HepG2 (cell line): ENCODE data around the gene B4GALT2. TPM values are rescaled to one million over a fixed set of nuclear protein-coding genes. Genes with fewer than 3 reads are reported as not detected.

Experiments used
- FOSL2 ChIP-seq: sonication (generic); formaldehyde crosslinking; IDR thresholded peaks from 2 replicates; pipeline ENCODE4 v1.4.0; 2020; ENCODE audit warnings: missing genetic modification reagents
- HDAC2 ChIP-seq: sonication (generic); formaldehyde crosslinking; IDR thresholded peaks from 2 replicates; pipeline ENCODE4 v1.4.0; 2020; ENCODE audit warnings: missing genetic modification reagents
- KAT8 ChIP-seq: IDR thresholded peaks from 2 replicates; pipeline ENCODE4 v1.6.1; 2016; ENCODE audit warnings: missing genetic modification reagents, missing compliant biosample characterization
- KDM2A ChIP-seq: sonication (generic); formaldehyde crosslinking; IDR thresholded peaks from 2 replicates; pipeline ENCODE4 v1.4.0; 2020; ENCODE audit warnings: low read depth, missing genetic modification reagents, borderline replicate concordance
- MAZ ChIP-seq, 2 experiments: sonication (generic) in 1 of 2; formaldehyde crosslinking in 1 of 2; IDR thresholded peaks; 2 replicates each; pipeline versions ENCODE4 v1.5.0 to v1.6.1; 2012 to 2020; ENCODE audit warnings: low read depth in 2 of 2, mild to moderate bottlenecking in 2 of 2, borderline replicate concordance in 1 of 2, improper control_type of control experiment in 1 of 2, low read length in 1 of 2, missing genetic modification reagents in 1 of 2, moderate library complexity in 1 of 2
- NRL ChIP-seq: sonication (generic); formaldehyde crosslinking; IDR thresholded peaks from 2 replicates; pipeline ENCODE4 v1.5.0; 2020; ENCODE audit warnings: missing genetic modification reagents, mild to moderate bottlenecking, moderate library complexity, borderline replicate concordance
- RARA ChIP-seq: IDR thresholded peaks from 2 replicates; pipeline ENCODE4 v1.6.1; 2016; ENCODE audit warnings: missing genetic modification reagents, missing compliant biosample characterization
- RNF219 ChIP-seq: sonication (generic); formaldehyde crosslinking; IDR thresholded peaks from 2 replicates; pipeline ENCODE4 v1.5.0; 2020; ENCODE audit warnings: mild to moderate bottlenecking, missing genetic modification reagents
- SUZ12 ChIP-seq: fragments of 150-350 bp; IDR thresholded peaks from 2 replicates; pipeline ENCODE4 v1.6.1; 2014; ENCODE audit warnings: low read depth, low read length
- TBL1XR1 ChIP-seq: fragments of 150-350 bp; IDR thresholded peaks from 2 replicates; pipeline ENCODE4 v1.6.1; 2014; ENCODE audit warnings: borderline replicate concordance, low read length; ENCODE audit not compliant: partially characterized antibody
- TCF7 ChIP-seq: sonication (generic); IDR thresholded peaks from 2 replicates; pipeline ENCODE4 v1.6.1; 2016; ENCODE audit warnings: antibody characterized with exemption, low read depth
- THAP11 ChIP-seq: IDR thresholded peaks from 2 replicates; pipeline ENCODE4 v1.6.1; 2016; ENCODE audit warnings: missing biosample characterization, missing genetic modification reagents
- ZNF143 ChIP-seq: sonication (generic); formaldehyde crosslinking; IDR thresholded peaks from 2 replicates; pipeline ENCODE4 v1.4.0; 2020; ENCODE audit warnings: missing genetic modification reagents
- ZNF263 ChIP-seq: sonication (generic); formaldehyde crosslinking; IDR thresholded peaks from 2 replicates; pipeline ENCODE4 v1.4.0; 2020; ENCODE audit warnings: missing genetic modification reagents
- ZNF574 ChIP-seq: sonication (generic); formaldehyde crosslinking; IDR thresholded peaks from 2 replicates; pipeline ENCODE4 v1.4.0; 2020; ENCODE audit warnings: missing genetic modification reagents
- ZNF816 ChIP-seq: sonication (generic); formaldehyde crosslinking; IDR thresholded peaks from 2 replicates; pipeline ENCODE4 v1.8.0; 2022; ENCODE audit warnings: missing genetic modification reagents, mild to moderate bottlenecking, borderline replicate concordance
- polyA plus RNA-seq, 8 experiments: library from polyadenylated mRNA; depleted of rRNA in 3 of 8; stranded (reverse) in 7 of 8; unstranded in 1 of 8; fragments of >200 nt; fragmentation: Illumina TruSeq in 4 of 8; extraction: Trizol in 4 of 8; gene quantifications; 2 replicates each; pipeline versions ENCODE4 v1.2.1 to v1.2.3, GENCODE V29; 2011 to 2016; ENCODE audit warnings: low read depth in 4 of 8, missing spikeins in 1 of 8, mixed read lengths in 1 of 8; ENCODE audit not compliant: insufficient read depth in 1 of 8
- total RNA-seq, 5 experiments: library from RNA; depleted of rRNA; stranded (reverse); fragments of >200 nt; fragmentation: Illumina TruSeq; extraction: Trizol; gene quantifications; 2 replicates each; pipeline ENCODE4 v1.2.3, GENCODE V29; 2016; ENCODE audit warnings: low read depth in 1 of 5
- TF ChIP-seq, protein P1 (sequence below): sonication (generic); formaldehyde crosslinking; IDR thresholded peaks from 2 replicates; pipeline ENCODE4 v1.5.0; 2020; ENCODE audit warnings: mild to moderate bottlenecking, missing genetic modification reagents, borderline replicate concordance

The B4GALT2 gene
- total and polyA plus RNA-seq, 2 of the 13 experiments (the other 11 are each of a cell fraction or from before 2014, with no cell fraction given) = 41.9 to 78.0 TPM

GRCh38 chr1:43969746-43970466 is 9.1 kb upstream of the B4GALT2 start, which contains the start of gene DPH2 (continued):
- TF ChIP-seq RNF219 (CRISPR knock-in tag) (no peak), MAZ (IDR thresholded peaks at IDR 0.05; ENCODE audit: borderline replicate concordance, low read depth, low read length) (no peak), MAZ (CRISPR knock-in tag; IDR thresholded peaks at IDR 0.05; ENCODE audit: low read depth) (0 out of 2 replicates have a peak, but pooled peaks have one; percentile 1), THAP11 (CRISPR knock-in tag) (peak; percentile 99), NRL (CRISPR knock-in tag) (0 out of 2 replicates have a peak, but pooled peaks have one; percentile 63), HDAC2 (CRISPR knock-in tag) (0 out of 2 replicates have a peak, but pooled peaks have one; percentile 44), ZNF574 (CRISPR knock-in tag) (peak; percentile 53; the same call in 1 of the 2 replicates), TCF7 (no peak), FOSL2 (CRISPR knock-in tag) (0 out of 2 replicates have a peak, but pooled peaks have one; percentile 18), KAT8 (CRISPR knock-in tag) (peak; percentile 84), ZNF263 (CRISPR knock-in tag) (no peak), RARA (CRISPR knock-in tag) (no peak), SUZ12 (peak; percentile 69), TBL1XR1 (no peak), KDM2A (CRISPR knock-in tag) (peak; percentile 66; the same call in 1 of the 2 replicates), ZNF816 (no peak), ZNF143 (CRISPR knock-in tag) (peak; percentile 91)
- TF ChIP-seq, protein P1, sequence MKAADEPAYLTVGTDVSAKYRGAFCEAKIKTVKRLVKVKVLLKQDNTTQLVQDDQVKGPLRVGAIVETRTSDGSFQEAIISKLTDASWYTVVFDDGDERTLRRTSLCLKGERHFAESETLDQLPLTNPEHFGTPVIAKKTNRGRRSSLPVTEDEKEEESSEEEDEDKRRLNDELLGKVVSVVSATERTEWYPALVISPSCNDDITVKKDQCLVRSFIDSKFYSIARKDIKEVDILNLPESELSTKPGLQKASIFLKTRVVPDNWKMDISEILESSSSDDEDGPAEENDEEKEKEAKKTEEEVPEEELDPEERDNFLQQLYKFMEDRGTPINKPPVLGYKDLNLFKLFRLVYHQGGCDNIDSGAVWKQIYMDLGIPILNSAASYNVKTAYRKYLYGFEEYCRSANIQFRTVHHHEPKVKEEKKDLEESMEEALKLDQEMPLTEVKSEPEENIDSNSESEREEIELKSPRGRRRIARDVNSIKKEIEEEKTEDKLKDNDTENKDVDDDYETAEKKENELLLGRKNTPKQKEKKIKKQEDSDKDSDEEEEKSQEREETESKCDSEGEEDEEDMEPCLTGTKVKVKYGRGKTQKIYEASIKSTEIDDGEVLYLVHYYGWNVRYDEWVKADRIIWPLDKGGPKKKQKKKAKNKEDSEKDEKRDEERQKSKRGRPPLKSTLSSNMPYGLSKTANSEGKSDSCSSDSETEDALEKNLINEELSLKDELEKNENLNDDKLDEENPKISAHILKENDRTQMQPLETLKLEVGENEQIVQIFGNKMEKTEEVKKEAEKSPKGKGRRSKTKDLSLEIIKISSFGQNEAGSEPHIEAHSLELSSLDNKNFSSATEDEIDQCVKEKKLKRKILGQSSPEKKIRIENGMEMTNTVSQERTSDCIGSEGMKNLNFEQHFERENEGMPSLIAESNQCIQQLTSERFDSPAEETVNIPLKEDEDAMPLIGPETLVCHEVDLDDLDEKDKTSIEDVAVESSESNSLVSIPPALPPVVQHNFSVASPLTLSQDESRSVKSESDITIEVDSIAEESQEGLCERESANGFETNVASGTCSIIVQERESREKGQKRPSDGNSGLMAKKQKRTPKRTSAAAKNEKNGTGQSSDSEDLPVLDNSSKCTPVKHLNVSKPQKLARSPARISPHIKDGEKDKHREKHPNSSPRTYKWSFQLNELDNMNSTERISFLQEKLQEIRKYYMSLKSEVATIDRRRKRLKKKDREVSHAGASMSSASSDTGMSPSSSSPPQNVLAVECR (CRISPR knock-in tag) = peak; percentile 97
